Measurements from ENCODE around the gene RABGAP1. TPM values are rescaled to one million over a fixed set of nuclear protein-coding genes. Genes with fewer than 3 reads are reported as not detected.

RABGAP1 gene
- total RNA-seq, 1 experiment from 2014 or later: 15.3 TPM

GRCh38 chr9:122936883-122937282, 3.9 kb upstream of the RABGAP1 start:
- H3K36me3 ChIP-seq: peaks cover 46% of the 10 kb centered on the region

GRCh38 chr9:122939601-122940000, 1.2 kb upstream of the RABGAP1 start:
- Histone ChIP-seq H3K9me3 (peaks cover 8% of the 10 kb centered on the region), H3K4me3 (no peak overlapping the region)
- DNase-seq: no peak

More at GRCh38 chr9:122936883-122937282, 3.9 kb upstream of the RABGAP1 start:
- Histone ChIP-seq H3K27me3 (no peaks in the 10 kb centered on the region), H3K9me3 (peaks cover 8% of the 10 kb centered on the region), H3K4me3 (no peak overlapping the region)
- no peak for DNase-seq

GRCh38 chr9:122940454-122940748, 419 bp upstream of the RABGAP1 start:
- H3K36me3 ChIP-seq: peaks cover 42% of the 10 kb centered on the region
- H3K4me3 ChIP-seq: peak overlapping the region; percentile 95
- no peaks in the 10 kb centered on the region for H3K27me3 ChIP-seq
- H3K9me3 ChIP-seq: peaks cover 8% of the 10 kb centered on the region
- DNase-seq: no peak

More at GRCh38 chr9:122939601-122940000, 1.2 kb upstream of the RABGAP1 start:
- Histone ChIP-seq H3K27me3 (no peaks in the 10 kb centered on the region), H3K36me3 (peaks cover 44% of the 10 kb centered on the region)

- Histone ChIP-seq H3K36me3 (peaks cover 35% of the 10 kb centered on the region), H3K27me3 (no peaks in the 10 kb centered on the region), H3K4me3 (peak overlapping the region; percentile 95), H3K9me3 (peaks cover 8% of the 10 kb centered on the region)
- no peak for DNase-seq
Observed at GRCh38 chr9:122941582-122942234, 888 bp downstream of the RABGAP1 start.

- no peak for DNase-seq
- no peaks in the 10 kb centered on the region for H3K27me3 ChIP-seq
Observed at GRCh38 chr9:122944960-122945888, 4.4 kb downstream of the RABGAP1 start.

GRCh38 chr9:122946461-122947005, 5.7 kb downstream of the RABGAP1 start:
- Histone ChIP-seq H3K9me3 (no peaks in the 10 kb centered on the region), H3K36me3 (peaks cover 6% of the 10 kb centered on the region), H3K4me3 (no peak overlapping the region), H3K27me3 (no peaks in the 10 kb centered on the region)
- no peak for DNase-seq

More at GRCh38 chr9:122944960-122945888, 4.4 kb downstream of the RABGAP1 start:
- peaks cover 4% of the 10 kb centered on the region for H3K9me3 ChIP-seq
- H3K36me3 ChIP-seq: peaks cover 10% of the 10 kb centered on the region
- no peak overlapping the region for H3K4me3 ChIP-seq

- no peak for DNase-seq
- Histone ChIP-seq H3K36me3 (peaks cover 6% of the 10 kb centered on the region), H3K9me3 (no peaks in the 10 kb centered on the region), H3K27me3 (no peaks in the 10 kb centered on the region), H3K4me3 (no peak overlapping the region)
Observed at GRCh38 chr9:122948313-122948712, 7.5 kb downstream of the RABGAP1 start.

GRCh38 chr9:122949696-122950095, 8.9 kb downstream of the RABGAP1 start:
- Histone ChIP-seq H3K36me3 (peaks cover 6% of the 10 kb centered on the region), H3K4me3 (no peak overlapping the region), H3K9me3 (no peaks in the 10 kb centered on the region), H3K27me3 (no peaks in the 10 kb centered on the region)
- DNase-seq: no peak

GRCh38 chr9:122950263-122950662, 9.4 kb downstream of the RABGAP1 start:
- Histone ChIP-seq H3K9me3 (no peaks in the 10 kb centered on the region), H3K36me3 (peaks cover 5% of the 10 kb centered on the region), H3K4me3 (no peak overlapping the region), H3K27me3 (no peaks in the 10 kb centered on the region)
- no peak for DNase-seq

GRCh38 chr9:122951056-122951455, 10.2 kb downstream of the RABGAP1 start:
- no peak overlapping the region for H3K4me3 ChIP-seq
- H3K27me3 ChIP-seq: no peaks in the 10 kb centered on the region
- no peaks in the 10 kb centered on the region for H3K9me3 ChIP-seq
- peaks cover 3% of the 10 kb centered on the region; the same call in 1 of the 2 replicates for H3K36me3 ChIP-seq
- DNase-seq: no peak

GRCh38 chr9:122954253-122954691, 13.5 kb downstream of the RABGAP1 start:
- Histone ChIP-seq H3K9me3 (no peaks in the 10 kb centered on the region), H3K4me3 (no peak overlapping the region), H3K27me3 (no peaks in the 10 kb centered on the region), H3K36me3 (peaks cover 4% of the 10 kb centered on the region)
- no peak for DNase-seq

- Histone ChIP-seq H3K9me3 (no peaks in the 10 kb centered on the region), H3K27me3 (no peaks in the 10 kb centered on the region), H3K4me3 (no peak overlapping the region), H3K36me3 (peaks cover 19% of the 10 kb centered on the region)
- DNase-seq: no peak
Observed at GRCh38 chr9:122955961-122956360, 15.1 kb downstream of the RABGAP1 start.

- Histone ChIP-seq H3K27me3 (no peaks in the 10 kb centered on the region), H3K36me3 (peaks cover 23% of the 10 kb centered on the region), H3K9me3 (no peaks in the 10 kb centered on the region), H3K4me3 (no peak overlapping the region)
- DNase-seq: no peak
Observed at GRCh38 chr9:122961139-122961538, 20.3 kb downstream of the RABGAP1 start.

- peaks cover 12% of the 10 kb centered on the region for H3K36me3 ChIP-seq
- H3K27me3 ChIP-seq: no peaks in the 10 kb centered on the region
- no peak overlapping the region for H3K4me3 ChIP-seq
- H3K9me3 ChIP-seq: no peaks in the 10 kb centered on the region
- no peak for DNase-seq
Observed at GRCh38 chr9:122975196-122975595, 34.4 kb downstream of the RABGAP1 start.

GRCh38 chr9:122978601-122979000, 37.8 kb downstream of the RABGAP1 start:
- H3K27me3 ChIP-seq: no peaks in the 10 kb centered on the region
- H3K9me3 ChIP-seq: no peaks in the 10 kb centered on the region
- H3K4me3 ChIP-seq: no peak overlapping the region
- no peaks in the 10 kb centered on the region; the same call in 1 of the 2 replicates for H3K36me3 ChIP-seq
- no peak for DNase-seq

GRCh38 chr9:122986010-122986409, 45.2 kb downstream of the RABGAP1 start:
- no peak for DNase-seq

GRCh38 chr9:122988141-122988540, 47.3 kb downstream of the RABGAP1 start:
- H3K36me3 ChIP-seq: peaks cover 20% of the 10 kb centered on the region
- H3K27me3 ChIP-seq: no peaks in the 10 kb centered on the region
- H3K4me3 ChIP-seq: no peak overlapping the region

More at GRCh38 chr9:122986010-122986409, 45.2 kb downstream of the RABGAP1 start:
- H3K27me3 ChIP-seq: no peaks in the 10 kb centered on the region
- peaks cover 20% of the 10 kb centered on the region for H3K36me3 ChIP-seq
- H3K9me3 ChIP-seq: no peaks in the 10 kb centered on the region
- no peak overlapping the region for H3K4me3 ChIP-seq

More at GRCh38 chr9:122988141-122988540, 47.3 kb downstream of the RABGAP1 start:
- DNase-seq: no peak
- H3K9me3 ChIP-seq: no peaks in the 10 kb centered on the region

All from MG63 (cell line).